WTC11 (cell line): ENCODE measurements around the gene WFS1. TPM values are rescaled to one million over a fixed set of nuclear protein-coding genes. Genes with fewer than 3 reads are reported as not detected.

ENCODE experiments used
- ATAC-seq: fragments of 200-7000 bp; cut with Tn5 transposase; 2 replicates; pipeline ENCODE4 v1.10.0; 2021; ENCODE audit warnings: mild to moderate bottlenecking, moderate library complexity
- CTCF ChIA-PET: fragments of 300-600 bp; sonication (Branson Sonifier 250); formaldehyde crosslinking; loops from one replicate; lab custom pipeline; 2021; ENCODE audit warnings: antibody characterized with exemption; lab: Charles Lee
- POLR2A ChIA-PET: fragments of 350-600 bp; sonication (Branson Sonifier 250); formaldehyde crosslinking; loops from one replicate; lab custom pipeline; 2021; ENCODE audit warnings: antibody characterized with exemption; lab: Charles Lee
- DNase-seq: peaks from one replicate; pipeline ENCODE4 v3.0.0; 2021; ENCODE audit warnings: low spot score
- H3K27ac Mint-ChIP-seq: 2 replicates; pipeline ENCODE4 v1.8.0; 2021; ENCODE audit warnings: mixed read lengths
- H3K27me3 Mint-ChIP-seq: 2 replicates; pipeline ENCODE4 v1.8.0; 2021; ENCODE audit warnings: low read depth, mild to moderate bottlenecking, moderate library complexity, mixed read lengths
- H3K36me3 Mint-ChIP-seq: 2 replicates; pipeline ENCODE4 v1.8.0; 2021; ENCODE audit warnings: mixed read lengths
- H3K4me1 Mint-ChIP-seq: 2 replicates; pipeline ENCODE4 v1.8.0; 2022; ENCODE audit warnings: mixed read lengths
- H3K4me3 Mint-ChIP-seq: 2 replicates; pipeline ENCODE4 v1.8.0; 2021; ENCODE audit warnings: mild to moderate bottlenecking, moderate library complexity, mixed read lengths
- H3K9me3 Mint-ChIP-seq: 2 replicates; pipeline ENCODE4 v1.8.0; 2021; ENCODE audit warnings: mixed read lengths
- E2F4 ChIP-seq: sonication (generic); formaldehyde crosslinking; IDR thresholded peaks from 2 replicates; pipeline ENCODE4 v1.8.1; 2022; ENCODE audit warnings: low read depth, mild to moderate bottlenecking, moderate library complexity, missing genetic modification reagents, borderline replicate concordance
- ERG ChIP-seq: fragments of 250-450 bp; sonication (Bioruptor Pico); IDR thresholded peaks from 2 replicates; pipeline ENCODE4 v1.8.0; 2021; ENCODE audit warnings: mild to moderate bottlenecking
- ETV6 ChIP-seq: sonication (generic); formaldehyde crosslinking; IDR thresholded peaks from 2 replicates; pipeline ENCODE4 v1.8.1; 2022; ENCODE audit warnings: mild to moderate bottlenecking, missing genetic modification reagents
- FOXP4 ChIP-seq: sonication (generic); formaldehyde crosslinking; IDR thresholded peaks from 2 replicates; pipeline ENCODE4 v1.8.0; 2022; ENCODE audit warnings: mild to moderate bottlenecking, missing genetic modification reagents
- GRHL2 ChIP-seq: fragments of 250-450 bp; sonication (Bioruptor Pico); IDR thresholded peaks from 2 replicates; pipeline ENCODE4 v1.8.0; 2022; ENCODE audit warnings: mild to moderate bottlenecking, moderate library complexity; ENCODE audit not compliant: insufficient replicate concordance, severe bottlenecking
- GTF2I ChIP-seq: fragments of 250-450 bp; sonication (Bioruptor Pico); conservative IDR thresholded peaks from 2 replicates; pipeline ENCODE4 v1.4.0; 2021; ENCODE audit warnings: mild to moderate bottlenecking
- HMGA2 ChIP-seq: fragments of 250-450 bp; sonication (Bioruptor Pico); IDR thresholded peaks from 2 replicates; pipeline ENCODE4 v1.4.0; 2021; ENCODE audit warnings: mild to moderate bottlenecking, moderate library complexity
- IRF1 ChIP-seq: sonication (generic); formaldehyde crosslinking; IDR thresholded peaks from 2 replicates; pipeline ENCODE4 v1.8.0; 2023; ENCODE audit warnings: missing genetic modification reagents
- JUN ChIP-seq: sonication (generic); formaldehyde crosslinking; IDR thresholded peaks from 2 replicates; pipeline ENCODE4 v1.8.0; 2023; ENCODE audit warnings: mild to moderate bottlenecking, missing genetic modification reagents
- PRDM15 ChIP-seq: sonication (generic); formaldehyde crosslinking; IDR thresholded peaks from 2 replicates; pipeline ENCODE4 v1.8.0; 2022; ENCODE audit warnings: missing genetic modification reagents
- RORB ChIP-seq: fragments of 250-450 bp; sonication (Bioruptor Pico); IDR thresholded peaks from 2 replicates; pipeline ENCODE4 v1.9.0; 2021; ENCODE audit warnings: mild to moderate bottlenecking
- TCF7 ChIP-seq: sonication (generic); formaldehyde crosslinking; IDR thresholded peaks from 2 replicates; pipeline ENCODE4 v1.8.0; 2022; ENCODE audit warnings: mild to moderate bottlenecking, low read depth, missing genetic modification reagents, moderate library complexity
- ZMAT4 ChIP-seq: fragments of 250-450 bp; sonication (Bioruptor Pico); IDR thresholded peaks from 2 replicates; pipeline ENCODE4 v1.9.0; 2021; ENCODE audit warnings: mild to moderate bottlenecking
- ZNF121 ChIP-seq: sonication (generic); formaldehyde crosslinking; IDR thresholded peaks from 2 replicates; pipeline ENCODE4 v1.8.0; 2023; ENCODE audit warnings: missing genetic modification reagents
- ZNF232 ChIP-seq: sonication (generic); formaldehyde crosslinking; IDR thresholded peaks from 2 replicates; pipeline ENCODE4 v1.8.0; 2022; ENCODE audit warnings: mild to moderate bottlenecking, missing genetic modification reagents
- ZNF281 ChIP-seq: sonication (generic); formaldehyde crosslinking; IDR thresholded peaks from 2 replicates; pipeline ENCODE4 v1.8.0; 2023; ENCODE audit warnings: mild to moderate bottlenecking, missing genetic modification reagents
- ZSCAN18 ChIP-seq: fragments of 250-450 bp; sonication (Bioruptor Pico); IDR thresholded peaks from 2 replicates; pipeline ENCODE4 v2.1.2; 2022; ENCODE audit warnings: mild to moderate bottlenecking, moderate library complexity
- total RNA-seq: library from RNA; stranded (reverse); gene quantifications from 3 replicates; pipeline ENCODE4 v1.2.3, GENCODE V29; 2021

WFS1 gene
- total RNA-seq, 1 experiment from 2014 or later: 34.7 TPM

GRCh38 chr4:6350646-6351045 lies 81.0 kb downstream of the WFS1 start:
- no peak overlapping the region for H3K4me3 Mint-ChIP-seq
- no peaks in the 10 kb centered on the region for H3K36me3 Mint-ChIP-seq
- H3K9me3 Mint-ChIP-seq: no peaks in the 10 kb centered on the region
- CTCF ChIA-PET: interaction anchor here (0.5 to 1.2 kb wide), 2 partner anchors 19 to 211 kb away, joined by 3 to 6 read pairs; no protein-coding TSS in a partner anchor
- H3K27me3 Mint-ChIP-seq: no peaks in the 10 kb centered on the region
- DNase-seq (no peak), ATAC-seq (no peak)
- POLR2A ChIA-PET: no interaction called here
- H3K4me1 Mint-ChIP-seq: no peaks in the 10 kb centered on the region
- H3K27ac Mint-ChIP-seq: no peak overlapping the region
- TF ChIP-seq TCF7 (CRISPR knock-in tag) (no peak), JUN (no peak), ZNF121 (CRISPR knock-in tag) (no peak), IRF1 (CRISPR knock-in tag) (no peak), HMGA2 (CRISPR knock-in tag) (no peak), ZNF281 (no peak), GRHL2 (CRISPR knock-in tag) (no peak), FOXP4 (CRISPR knock-in tag) (no peak), ZNF232 (CRISPR knock-in tag) (no peak), RORB (no peak), ERG (CRISPR knock-in tag) (no peak), E2F4 (no peak)

GRCh38 chr4:6351246-6352000 lies 81.8 kb downstream of the WFS1 start:
- no peaks in the 10 kb centered on the region for H3K27me3 Mint-ChIP-seq
- POLR2A ChIA-PET: no interaction called here
- ATAC-seq: no peak
- no peaks in the 10 kb centered on the region for H3K36me3 Mint-ChIP-seq
- H3K27ac Mint-ChIP-seq: no peak overlapping the region
- CTCF ChIA-PET: interaction anchor here (0.5 to 1.6 kb wide), 3 partner anchors 20 to 211 kb away, joined by 3 to 6 read pairs (median 5); no protein-coding TSS in a partner anchor
- H3K9me3 Mint-ChIP-seq: no peaks in the 10 kb centered on the region
- H3K4me1 Mint-ChIP-seq: no peaks in the 10 kb centered on the region
- no peak for DNase-seq
- no peak overlapping the region for H3K4me3 Mint-ChIP-seq
- TF ChIP-seq ZSCAN18 (CRISPR knock-in tag) (no peak), PRDM15 (CRISPR knock-in tag) (no peak), IRF1 (CRISPR knock-in tag) (no peak), ETV6 (CRISPR knock-in tag) (no peak), ZMAT4 (CRISPR knock-in tag) (no peak), GTF2I (CRISPR knock-in tag) (no peak), RORB (no peak)
